ENCODE data around the gene EFNA1. TPM values are rescaled to one million over a fixed set of nuclear protein-coding genes. Genes with fewer than 3 reads are reported as not detected.

Gene EFNA1
- total and polyA plus RNA-seq, 2 donors (not counting 3 experiments of a cell fraction or from before 2014, with no cell fraction given): 107 to 289 TPM

GRCh38 chr1:155128755-155129473 lies 1.2 kb downstream of the EFNA1 start:
- no peak overlapping the region for H2AFZ ChIP-seq (ENCODE audit: low read depth, low read length)

More at GRCh38 chr1:155128755-155129473, 1.2 kb downstream of the EFNA1 start:
- dilution Hi-C loops (cut with MboI; ENCODE audit: extremely low pct_ligation_motif_present, low sequenced_read_pairs): no loop called here
- TSS peak; percentile 91 for BruUV-seq (replicated peaks)
- TF ChIP-seq JUN (IDR thresholded peaks at IDR 0.05; ENCODE audit: borderline replicate concordance, insufficient read depth, insufficient read length, low read depth) (peak; percentile 7), CTCF (IDR thresholded peaks at IDR 0.05; ENCODE audit: extremely low read depth in 1 of 2, insufficient read depth in 1 of 2, low read depth in 1 of 2, low read length in 2 of 2) (no peak), MAX (IDR thresholded peaks at IDR 0.05; ENCODE audit: insufficient read depth, insufficient read length) (no peak), MYC (IDR thresholded peaks at IDR 0.05; ENCODE audit: low read depth, low read length) (no peak), POLR2A (IDR thresholded peaks at IDR 0.05; ENCODE audit: low read depth, low read length) (no peak), POLR2AphosphoS5 (IDR thresholded peaks at IDR 0.05; ENCODE audit: insufficient read depth, low read depth, low read length) (peak; percentile 73)
- Histone ChIP-seq H3K9me1 (replicated peaks; ENCODE audit: control insufficient read depth, extremely low read depth, insufficient read depth, low read length) (no peaks in the 10 kb centered on the region), H4K20me1 (replicated peaks; ENCODE audit: control insufficient read depth, extremely low read depth, insufficient read depth, low read length) (no peaks in the 10 kb centered on the region), H3K4me3 (replicated peaks in 1 of 3; ENCODE audit: insufficient read depth in 1 of 3, low read depth in 1 of 3, low read length in 3 of 3) (peak overlapping the region; percentile 51 to 95 (median 91)), H3K9me3 (replicated peaks; ENCODE audit: control insufficient read depth, insufficient read depth, low read length) (no peaks in the 10 kb centered on the region), H3K27ac (ENCODE audit: insufficient read depth, low read depth, low read length) (peak overlapping the region; percentile 68), H3K4me2 (ENCODE audit: insufficient read depth, low read length) (peak overlapping the region; percentile 87), H3K27me3 (ENCODE audit: control insufficient read depth in 2 of 2, insufficient read depth in 2 of 2, low read length in 2 of 2) (no peaks in the 10 kb centered on the region), H3K4me1 (ENCODE audit: control insufficient read depth, extremely low read depth, insufficient read depth, low read length) (peaks cover 60% of the 10 kb centered on the region), H3K9ac (replicated peaks; ENCODE audit: extremely low read depth, insufficient read depth, low read length) (peak overlapping the region; percentile 92), H3K79me2 (ENCODE audit: control insufficient read depth, insufficient read depth, low read length) (peaks cover 29% of the 10 kb centered on the region), H3K36me3 (ENCODE audit: control insufficient read depth in 2 of 2, extremely low read depth in 1 of 2, insufficient read depth in 2 of 2, low read length in 2 of 2) (peaks cover 15 to 26% of the 10 kb centered on the region in 2 experiments)
- DNase-seq (ENCODE audit: low read depth, low spot score): peak; percentile 95
- intact Hi-C loops (cut with micrococcal nuclease): loop anchor here (5.0 kb wide), 1 partner anchor 157 kb away; the partner anchor contains the start of genes CKS1B and SHC1
- ChIA-PET POLR2A (interaction anchor here (0.5 to 0.9 kb wide), 2 partner anchors 38 to 155 kb away, joined by 4 to 6 read pairs; no protein-coding TSS in a partner anchor), CTCF (interaction anchor here (0.8 to 15.5 kb wide), 9 partner anchors 9 to 46 kb away, joined by 3 to 204 read pairs (median 7); partner anchors contain the start of gene KRTCAP2)
- FAIRE-seq: peak; percentile 94
